DND-41 (cell line): ENCODE data around the gene SUPT16H.

Experiments
- EZH2 ChIP-seq: IDR thresholded peaks from 3 replicates; pipeline ENCODE4 v1.6.1; 2012; ENCODE audit warnings: borderline replicate concordance, low read depth, mild to moderate bottlenecking, moderate library complexity, low read length, inconsistent platforms; ENCODE audit not compliant: severe bottlenecking
- TF ChIP-seq, protein P1 (sequence below): IDR thresholded peaks from 2 replicates; pipeline ENCODE4 v1.5.1; 2012; ENCODE audit warnings: borderline replicate concordance, low read length, moderate library complexity, mild to moderate bottlenecking; ENCODE audit not compliant: poor library complexity, severe bottlenecking; ENCODE audit errors: extremely low read depth

DNA sequence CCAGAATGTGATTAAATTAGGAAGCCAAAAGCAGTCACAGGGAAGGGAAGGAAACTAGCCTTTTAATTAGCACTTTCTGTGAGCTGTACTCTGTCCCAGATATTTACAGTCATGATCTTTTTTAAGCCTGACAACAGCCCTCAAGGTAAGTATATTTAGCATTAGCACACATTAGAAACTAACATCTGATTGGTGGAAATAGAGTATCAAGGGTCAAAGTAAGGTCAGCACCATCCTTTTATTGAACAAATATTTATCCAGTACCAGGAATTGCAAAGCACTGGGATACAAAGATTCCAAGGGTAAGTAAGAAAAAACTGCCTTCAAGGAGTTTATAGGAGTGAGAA lies 75.7 kb downstream of the SUPT16H start:
- TF ChIP-seq, protein P1, sequence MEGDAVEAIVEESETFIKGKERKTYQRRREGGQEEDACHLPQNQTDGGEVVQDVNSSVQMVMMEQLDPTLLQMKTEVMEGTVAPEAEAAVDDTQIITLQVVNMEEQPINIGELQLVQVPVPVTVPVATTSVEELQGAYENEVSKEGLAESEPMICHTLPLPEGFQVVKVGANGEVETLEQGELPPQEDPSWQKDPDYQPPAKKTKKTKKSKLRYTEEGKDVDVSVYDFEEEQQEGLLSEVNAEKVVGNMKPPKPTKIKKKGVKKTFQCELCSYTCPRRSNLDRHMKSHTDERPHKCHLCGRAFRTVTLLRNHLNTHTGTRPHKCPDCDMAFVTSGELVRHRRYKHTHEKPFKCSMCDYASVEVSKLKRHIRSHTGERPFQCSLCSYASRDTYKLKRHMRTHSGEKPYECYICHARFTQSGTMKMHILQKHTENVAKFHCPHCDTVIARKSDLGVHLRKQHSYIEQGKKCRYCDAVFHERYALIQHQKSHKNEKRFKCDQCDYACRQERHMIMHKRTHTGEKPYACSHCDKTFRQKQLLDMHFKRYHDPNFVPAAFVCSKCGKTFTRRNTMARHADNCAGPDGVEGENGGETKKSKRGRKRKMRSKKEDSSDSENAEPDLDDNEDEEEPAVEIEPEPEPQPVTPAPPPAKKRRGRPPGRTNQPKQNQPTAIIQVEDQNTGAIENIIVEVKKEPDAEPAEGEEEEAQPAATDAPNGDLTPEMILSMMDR, result no peak
- no peak for TF ChIP-seq EZH2
